ENCODE data around the gene CAMSAP2.
"Not testable (repeated sequence)": the region's sequence is repeated elsewhere in the genome, so short reads cannot be mapped to it uniquely, and the experiment has no call there.

The CAMSAP2 gene

GRCh38 chr1:200738949-200739651 is 407 bp downstream of the CAMSAP2 start:
- DNase-seq: peak; percentile 68

- DNase-seq: no peak
Measured at GRCh38 chr1:200739702-200740570, 1.2 kb downstream of the CAMSAP2 start.

- DNase-seq: no peak
Measured at GRCh38 chr1:200740571-200741208, 2.0 kb downstream of the CAMSAP2 start.

GRCh38 chr1:200741551-200742207 is 3.0 kb downstream of the CAMSAP2 start:
- DNase-seq: no peak

GRCh38 chr1:200744143-200744542 is 5.5 kb downstream of the CAMSAP2 start:
- DNase-seq: no peak

- DNase-seq: no peak
Measured at GRCh38 chr1:200749090-200749489, 10.4 kb downstream of the CAMSAP2 start.

- not testable (repeated sequence) for DNase-seq
Measured at GRCh38 chr1:200750749-200751148, 12.1 kb downstream of the CAMSAP2 start.

- DNase-seq: no peak
Measured at GRCh38 chr1:200751717-200752116, 13.0 kb downstream of the CAMSAP2 start.

GRCh38 chr1:200753650-200754198 is 15.0 kb downstream of the CAMSAP2 start:
- no peak for DNase-seq

- DNase-seq: no peak
Measured at GRCh38 chr1:200755456-200755855, 16.8 kb downstream of the CAMSAP2 start.

GRCh38 chr1:200762089-200762488 is 23.4 kb downstream of the CAMSAP2 start:
- no peak for DNase-seq

- DNase-seq: no peak
Measured at GRCh38 chr1:200767321-200767720, 28.6 kb downstream of the CAMSAP2 start.

GRCh38 chr1:200771625-200772555 is 33.2 kb downstream of the CAMSAP2 start:
- DNase-seq: no peak

GRCh38 chr1:200774311-200774710 is 35.6 kb downstream of the CAMSAP2 start:
- DNase-seq: no peak

GRCh38 chr1:200774735-200775444 is 36.2 kb downstream of the CAMSAP2 start:
- DNase-seq: no peak

GRCh38 chr1:200775850-200776249 is 37.2 kb downstream of the CAMSAP2 start:
- no peak for DNase-seq

- no peak for DNase-seq
Measured at GRCh38 chr1:200776949-200777348, 38.3 kb downstream of the CAMSAP2 start.

- DNase-seq: no peak
Measured at GRCh38 chr1:200778766-200779165, 40.1 kb downstream of the CAMSAP2 start.

GRCh38 chr1:200779326-200779725 is 40.6 kb downstream of the CAMSAP2 start:
- no peak for DNase-seq

GRCh38 chr1:200780545-200781369 is 42.1 kb downstream of the CAMSAP2 start:
- no peak for DNase-seq
